HG03095 (cell line): ENCODE data around the gene NCOA5.
A peak's percentile ranks its signal among the peaks of the same experiment; 100 is the strongest.

ENCODE experiments used
- ATAC-seq: cut with Tn5 transposase; IDR thresholded peaks from one replicate; pipeline ENCODE4 v1.9.1; 2021; ENCODE audit warnings: moderate library complexity; ENCODE audit not compliant: unreplicated experiment

Gene NCOA5

GRCh38 chr20:46089417-46090388, at the start of gene NCOA5:
Gene NCOA5, minus strand, starts transcription at chr20:46089962. Its CDS starts 10,538 bp downstream, at chr20:46079424.
- peak; percentile 67 for ATAC-seq

- ATAC-seq, result no peak
Measured at GRCh38 chr20:46139266-46139889, 49.6 kb upstream of the NCOA5 start.

- no peak for ATAC-seq
Measured at GRCh38 chr20:46137816-46138215, 48.1 kb upstream of the NCOA5 start.

- no peak for ATAC-seq
Measured at GRCh38 chr20:46135856-46136633, 46.3 kb upstream of the NCOA5 start.

GRCh38 chr20:46134716-46135115, 45.0 kb upstream of the NCOA5 start:
- no peak for ATAC-seq

- ATAC-seq, result no peak
Measured at GRCh38 chr20:46133886-46134654, 44.3 kb upstream of the NCOA5 start.

GRCh38 chr20:46132705-46133120, 43.0 kb upstream of the NCOA5 start:
- ATAC-seq, result no peak

- ATAC-seq, result no peak
Measured at GRCh38 chr20:46131396-46131795, 41.6 kb upstream of the NCOA5 start.

GRCh38 chr20:46130534-46130933, 40.8 kb upstream of the NCOA5 start:
- ATAC-seq, result no peak

GRCh38 chr20:46129955-46130481, 40.3 kb upstream of the NCOA5 start:
- no peak for ATAC-seq

GRCh38 chr20:46128310-46129151, 38.8 kb upstream of the NCOA5 start:
- ATAC-seq, result no peak

GRCh38 chr20:46127396-46128010, 37.7 kb upstream of the NCOA5 start:
- no peak for ATAC-seq

- ATAC-seq, result no peak
Measured at GRCh38 chr20:46126440-46127056, 36.8 kb upstream of the NCOA5 start.

GRCh38 chr20:46123482-46124245, 33.9 kb upstream of the NCOA5 start:
- ATAC-seq, result no peak

GRCh38 chr20:46122516-46123481, 33.0 kb upstream of the NCOA5 start:
- no peak for ATAC-seq

- ATAC-seq, result no peak
Measured at GRCh38 chr20:46122071-46122470, 32.3 kb upstream of the NCOA5 start.
